Measurements from ENCODE around the gene NAV2. TPM values are rescaled to one million over a fixed set of nuclear protein-coding genes. Genes with fewer than 3 reads are reported as not detected.

Gene NAV2
- polyA plus RNA-seq, 1 donor from 2014 or later = 3.0 TPM

DNA sequence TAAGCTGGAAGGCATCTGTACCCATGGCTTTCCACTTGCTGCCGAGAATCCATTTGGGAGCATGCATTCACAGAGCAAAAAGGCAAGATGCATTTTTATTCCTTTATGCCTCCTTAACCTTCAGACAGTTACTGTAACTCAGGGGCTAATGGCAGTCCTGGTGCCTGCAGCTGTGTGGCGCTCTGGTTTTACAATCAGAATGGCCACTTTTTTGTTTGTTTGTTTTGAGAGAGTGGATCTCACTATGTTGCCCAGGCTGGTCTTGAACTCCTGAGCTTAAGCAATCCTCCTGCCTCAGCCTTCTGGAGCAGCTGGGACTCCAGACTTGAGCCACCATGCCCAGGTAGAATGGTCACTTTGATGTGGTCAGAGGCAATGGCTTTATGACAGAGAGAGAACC lies 101.8 kb downstream of the NAV2 start:
- Histone ChIP-seq H3K9me2 (ENCODE audit: insufficient read depth, low read length) (no peaks in the 10 kb centered on the region), H3F3A (ENCODE audit: insufficient read depth, low read length, poor library complexity, severe bottlenecking) (no peaks in the 10 kb centered on the region), H3K4me3 (ENCODE audit: low read length) (no peak overlapping the region), H2AFZ (ENCODE audit: low read depth, low read length) (no peak overlapping the region), H3K9ac (ENCODE audit: low read length) (no peak overlapping the region), H4K20me1 (ENCODE audit: insufficient read depth) (no peaks in the 10 kb centered on the region), H3K27ac (ENCODE audit: low read length) (no peak overlapping the region), H3K79me2 (replicated peaks; ENCODE audit: insufficient read depth, low read length) (no peaks in the 10 kb centered on the region), H3K9me3 (ENCODE audit: low read length) (no peaks in the 10 kb centered on the region), H3K27me3 (ENCODE audit: insufficient read depth, low read depth, low read length) (no peaks in the 10 kb centered on the region), H3K36me3 (ENCODE audit: insufficient read depth, low read length) (no peaks in the 10 kb centered on the region), H3K4me2 (ENCODE audit: low read length) (no peak overlapping the region)
- TF ChIP-seq MXI1 (conservative IDR thresholded peaks at IDR 0.05; ENCODE audit: poor library complexity, severe bottlenecking) (no peak), TAF1 (IDR thresholded peaks at IDR 0.05; ENCODE audit: low read depth) (no peak), SMC3 (conservative IDR thresholded peaks at IDR 0.05; ENCODE audit: poor library complexity) (no peak), POLR2AphosphoS5 (IDR thresholded peaks at IDR 0.05) (no peak), EP300 (conservative IDR thresholded peaks at IDR 0.05; ENCODE audit: poor library complexity, severe bottlenecking) (no peak), RAD21 (conservative IDR thresholded peaks at IDR 0.05) (no peak), EZH2 (IDR thresholded peaks at IDR 0.05; ENCODE audit: borderline replicate concordance, insufficient read depth, low read length, poor library complexity, severe bottlenecking) (no peak)
- TF ChIP-seq, protein P1, sequence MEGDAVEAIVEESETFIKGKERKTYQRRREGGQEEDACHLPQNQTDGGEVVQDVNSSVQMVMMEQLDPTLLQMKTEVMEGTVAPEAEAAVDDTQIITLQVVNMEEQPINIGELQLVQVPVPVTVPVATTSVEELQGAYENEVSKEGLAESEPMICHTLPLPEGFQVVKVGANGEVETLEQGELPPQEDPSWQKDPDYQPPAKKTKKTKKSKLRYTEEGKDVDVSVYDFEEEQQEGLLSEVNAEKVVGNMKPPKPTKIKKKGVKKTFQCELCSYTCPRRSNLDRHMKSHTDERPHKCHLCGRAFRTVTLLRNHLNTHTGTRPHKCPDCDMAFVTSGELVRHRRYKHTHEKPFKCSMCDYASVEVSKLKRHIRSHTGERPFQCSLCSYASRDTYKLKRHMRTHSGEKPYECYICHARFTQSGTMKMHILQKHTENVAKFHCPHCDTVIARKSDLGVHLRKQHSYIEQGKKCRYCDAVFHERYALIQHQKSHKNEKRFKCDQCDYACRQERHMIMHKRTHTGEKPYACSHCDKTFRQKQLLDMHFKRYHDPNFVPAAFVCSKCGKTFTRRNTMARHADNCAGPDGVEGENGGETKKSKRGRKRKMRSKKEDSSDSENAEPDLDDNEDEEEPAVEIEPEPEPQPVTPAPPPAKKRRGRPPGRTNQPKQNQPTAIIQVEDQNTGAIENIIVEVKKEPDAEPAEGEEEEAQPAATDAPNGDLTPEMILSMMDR (IDR thresholded peaks at IDR 0.05; ENCODE audit: poor library complexity, severe bottlenecking) = no peak
- TF ChIP-seq, protein P2, sequence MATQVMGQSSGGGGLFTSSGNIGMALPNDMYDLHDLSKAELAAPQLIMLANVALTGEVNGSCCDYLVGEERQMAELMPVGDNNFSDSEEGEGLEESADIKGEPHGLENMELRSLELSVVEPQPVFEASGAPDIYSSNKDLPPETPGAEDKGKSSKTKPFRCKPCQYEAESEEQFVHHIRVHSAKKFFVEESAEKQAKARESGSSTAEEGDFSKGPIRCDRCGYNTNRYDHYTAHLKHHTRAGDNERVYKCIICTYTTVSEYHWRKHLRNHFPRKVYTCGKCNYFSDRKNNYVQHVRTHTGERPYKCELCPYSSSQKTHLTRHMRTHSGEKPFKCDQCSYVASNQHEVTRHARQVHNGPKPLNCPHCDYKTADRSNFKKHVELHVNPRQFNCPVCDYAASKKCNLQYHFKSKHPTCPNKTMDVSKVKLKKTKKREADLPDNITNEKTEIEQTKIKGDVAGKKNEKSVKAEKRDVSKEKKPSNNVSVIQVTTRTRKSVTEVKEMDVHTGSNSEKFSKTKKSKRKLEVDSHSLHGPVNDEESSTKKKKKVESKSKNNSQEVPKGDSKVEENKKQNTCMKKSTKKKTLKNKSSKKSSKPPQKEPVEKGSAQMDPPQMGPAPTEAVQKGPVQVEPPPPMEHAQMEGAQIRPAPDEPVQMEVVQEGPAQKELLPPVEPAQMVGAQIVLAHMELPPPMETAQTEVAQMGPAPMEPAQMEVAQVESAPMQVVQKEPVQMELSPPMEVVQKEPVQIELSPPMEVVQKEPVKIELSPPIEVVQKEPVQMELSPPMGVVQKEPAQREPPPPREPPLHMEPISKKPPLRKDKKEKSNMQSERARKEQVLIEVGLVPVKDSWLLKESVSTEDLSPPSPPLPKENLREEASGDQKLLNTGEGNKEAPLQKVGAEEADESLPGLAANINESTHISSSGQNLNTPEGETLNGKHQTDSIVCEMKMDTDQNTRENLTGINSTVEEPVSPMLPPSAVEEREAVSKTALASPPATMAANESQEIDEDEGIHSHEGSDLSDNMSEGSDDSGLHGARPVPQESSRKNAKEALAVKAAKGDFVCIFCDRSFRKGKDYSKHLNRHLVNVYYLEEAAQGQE (IDR thresholded peaks at IDR 0.05; ENCODE audit: borderline replicate concordance) = no peak

DNA sequence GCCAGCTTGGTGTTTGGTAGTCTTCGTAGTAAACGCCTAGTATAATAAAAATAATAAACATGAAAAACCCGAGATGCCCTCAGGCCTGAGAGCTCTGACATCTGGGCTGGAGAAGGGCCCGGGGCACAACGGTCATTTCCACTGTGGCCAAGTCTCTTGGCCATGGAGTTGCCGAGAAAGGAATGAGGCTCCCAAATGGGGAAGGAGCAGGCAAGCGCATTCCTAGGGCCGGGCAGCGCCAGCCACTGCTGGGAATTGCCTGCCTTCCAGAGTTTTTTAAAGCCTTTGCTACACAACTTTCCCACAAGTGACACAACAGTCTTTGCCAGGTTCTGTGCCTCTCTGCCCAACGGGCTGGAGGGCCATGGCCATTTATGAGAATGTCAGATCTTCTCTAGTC lies 103.4 kb downstream of the NAV2 start:
- Histone ChIP-seq H2AFZ (ENCODE audit: low read depth, low read length) (no peak overlapping the region), H3K27ac (ENCODE audit: low read length) (no peak overlapping the region), H3K79me2 (replicated peaks; ENCODE audit: insufficient read depth, low read length) (no peaks in the 10 kb centered on the region), H3F3A (ENCODE audit: insufficient read depth, low read length, poor library complexity, severe bottlenecking) (no peaks in the 10 kb centered on the region), H3K27me3 (ENCODE audit: insufficient read depth, low read depth, low read length) (no peaks in the 10 kb centered on the region), H3K36me3 (ENCODE audit: insufficient read depth, low read length) (no peaks in the 10 kb centered on the region), H3K9me2 (ENCODE audit: insufficient read depth, low read length) (no peaks in the 10 kb centered on the region), H3K4me3 (ENCODE audit: low read length) (no peak overlapping the region), H4K20me1 (ENCODE audit: insufficient read depth) (no peaks in the 10 kb centered on the region), H3K9me3 (ENCODE audit: low read length) (no peaks in the 10 kb centered on the region), H3K9ac (ENCODE audit: low read length) (no peak overlapping the region), H3K4me2 (ENCODE audit: low read length) (no peak overlapping the region)
- TF ChIP-seq SMC3 (conservative IDR thresholded peaks at IDR 0.05; ENCODE audit: poor library complexity) (no peak), EP300 (conservative IDR thresholded peaks at IDR 0.05; ENCODE audit: poor library complexity, severe bottlenecking) (no peak), RAD21 (conservative IDR thresholded peaks at IDR 0.05) (no peak), EZH2 (IDR thresholded peaks at IDR 0.05; ENCODE audit: borderline replicate concordance, insufficient read depth, low read length, poor library complexity, severe bottlenecking) (no peak), TAF1 (IDR thresholded peaks at IDR 0.05; ENCODE audit: low read depth) (no peak), POLR2AphosphoS5 (IDR thresholded peaks at IDR 0.05) (no peak), MXI1 (conservative IDR thresholded peaks at IDR 0.05; ENCODE audit: poor library complexity, severe bottlenecking) (no peak)
- TF ChIP-seq, protein P1 (IDR thresholded peaks at IDR 0.05; ENCODE audit: poor library complexity, severe bottlenecking) = no peak
- TF ChIP-seq, protein P2 (IDR thresholded peaks at IDR 0.05; ENCODE audit: borderline replicate concordance) = no peak

Measured in neural cell (in vitro differentiated cells).